Stimulated activated naive CD8-positive, alpha-beta T cell treated with anti-CD3 and anti-CD28 coated beads, Interleukin-15, Interleukin-2, amounts not matched to agents 100 U/mL and 50 U/mL, for 24 hours (primary cell): ENCODE measurements around the gene ULK2.
A peak's percentile ranks its signal among the peaks of the same experiment; 100 is the strongest.

Experiments used
- ATAC-seq: fragments of 150-1000 bp; cut with Tn5 transposase; one replicate; pipeline ENCODE4 v1.10.0; 2021
- DNase-seq: peaks from one replicate; pipeline ENCODE4 v3.0.0; 2021

ULK2 gene

DNA sequence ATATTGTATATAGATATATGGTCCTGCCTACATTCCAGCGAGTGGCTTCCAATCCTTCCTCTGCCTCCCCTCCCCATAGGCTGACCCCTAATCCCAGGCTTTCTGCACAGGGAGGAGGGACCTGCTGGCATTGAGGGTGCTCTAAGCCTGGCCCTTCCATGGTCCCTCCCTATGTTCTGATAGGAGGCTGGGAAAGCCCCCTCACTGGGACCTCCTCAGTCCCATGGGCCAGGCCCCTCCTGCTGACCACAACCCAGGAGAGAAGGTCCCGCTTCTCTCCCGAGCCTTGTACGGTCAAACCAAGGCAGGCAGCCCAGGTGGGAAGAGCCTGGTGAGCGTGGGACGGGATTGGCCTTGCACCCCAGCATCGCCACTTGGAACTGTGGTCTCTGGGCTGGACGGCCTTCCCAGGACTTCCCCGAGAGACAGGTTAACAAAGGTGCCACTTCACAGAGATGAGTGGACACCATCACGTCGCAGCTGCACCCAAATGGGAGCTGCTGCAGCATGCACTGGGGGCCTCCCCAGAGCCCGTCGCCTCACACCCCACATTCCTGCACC lies 120.5 kb downstream of the ULK2 start:
- ATAC-seq, result no peak

DNA sequence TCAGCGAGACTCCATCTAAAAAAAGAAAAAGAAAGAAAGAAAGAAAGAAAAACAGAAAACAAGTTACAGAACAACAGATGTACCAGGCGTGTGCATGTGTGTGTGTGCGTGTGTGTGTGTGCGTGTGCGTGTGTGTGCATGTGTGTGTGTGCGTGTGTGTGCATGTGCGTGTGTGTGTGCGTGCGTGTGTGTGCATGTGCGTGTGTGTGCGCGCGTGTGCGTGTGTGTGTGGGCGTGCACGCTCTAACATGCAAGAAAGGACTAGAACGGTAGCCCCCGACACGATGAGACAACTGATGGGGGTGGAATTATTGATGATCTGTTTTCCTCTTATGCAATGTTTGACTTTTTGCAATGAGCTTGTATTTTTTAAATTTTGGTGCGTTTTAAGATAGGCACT lies 121.2 kb downstream of the ULK2 start:
- ATAC-seq (no peak), DNase-seq (no peak)

More for the DNA sequence above, 120.5 kb downstream of the ULK2 start:
- no peak for DNase-seq

GRCh38 chr17:19744922-19745757 lies 122.6 kb downstream of the ULK2 start:
- ATAC-seq, result peak; percentile 86
- peak; percentile 93 for DNase-seq

- ATAC-seq (no peak), DNase-seq (peak; percentile 43)
These were observed 123.2 kb downstream of the ULK2 start for GRCh38 chr17:19744492-19744891.

DNA sequence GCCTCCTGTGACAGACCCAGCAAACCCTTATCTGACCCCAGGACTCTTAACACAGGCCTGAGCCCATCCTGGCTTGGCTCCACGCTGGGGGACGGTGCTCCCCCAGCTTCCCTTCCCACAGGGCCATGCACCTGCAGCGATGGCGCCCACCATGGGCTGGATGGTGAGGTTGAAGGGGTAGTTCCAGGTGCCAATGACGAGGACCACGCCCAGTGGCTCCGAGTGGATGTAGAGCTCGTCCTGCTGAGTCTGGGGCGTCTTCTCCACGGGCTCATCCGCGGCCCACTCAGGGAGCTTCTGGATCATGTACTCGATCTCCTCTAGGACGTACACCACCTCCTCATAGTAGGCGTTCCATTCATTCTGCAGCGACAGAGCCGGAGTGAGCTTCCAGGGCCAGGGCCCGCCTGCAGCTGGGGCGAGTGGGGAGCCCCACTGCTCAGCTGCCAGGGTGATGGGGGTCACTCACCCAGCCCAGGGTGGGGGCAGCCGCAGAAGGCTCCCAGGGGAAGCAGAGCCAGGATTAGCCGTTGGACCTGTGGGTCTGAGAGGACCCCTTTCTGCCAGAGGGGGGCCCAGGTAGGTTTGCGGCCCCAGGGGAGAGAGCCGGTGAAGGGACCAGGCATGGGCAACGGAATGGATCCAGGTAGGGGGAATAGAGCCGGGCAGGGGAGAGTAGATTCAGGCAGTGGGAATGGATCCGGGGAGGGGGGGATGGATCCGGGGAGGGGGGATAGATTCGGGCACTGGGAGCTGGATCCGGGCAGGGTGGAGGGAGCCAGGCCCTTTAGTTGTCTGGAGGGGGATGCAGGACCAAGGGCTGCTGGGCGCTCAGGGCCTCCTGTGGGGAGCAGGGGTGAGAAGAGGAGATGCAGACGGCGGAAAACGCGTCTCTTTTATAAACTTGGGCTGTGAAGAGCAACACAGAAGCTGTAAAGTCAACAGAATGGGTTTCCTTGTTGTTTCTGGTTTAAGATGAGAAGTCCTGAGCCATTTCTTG lies 124.3 kb downstream of the ULK2 start:
- ATAC-seq (no peak), DNase-seq (no peak)

DNA sequence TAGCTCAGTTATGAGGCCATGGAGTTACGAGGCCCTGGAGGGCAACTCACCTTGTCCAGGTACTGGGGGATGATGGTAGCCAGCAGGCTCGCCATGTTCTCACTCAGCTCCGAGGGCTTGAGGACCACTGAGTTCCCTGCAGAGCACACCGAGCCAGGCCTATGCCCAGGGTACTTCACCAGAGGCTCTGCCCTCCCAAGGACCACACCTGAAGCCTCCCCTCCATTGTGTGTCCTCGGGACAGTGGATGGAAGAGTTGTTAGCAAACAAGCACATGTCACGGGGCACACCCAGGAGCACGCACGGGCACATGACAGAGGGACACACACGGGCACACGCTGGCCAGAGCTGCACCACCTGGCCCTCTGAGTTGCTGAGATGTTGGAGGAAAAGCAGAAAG lies 125.2 kb downstream of the ULK2 start:
- no peak for DNase-seq
- no peak for ATAC-seq

GRCh38 chr17:19741832-19742457 lies 125.8 kb downstream of the ULK2 start:
- ATAC-seq, result no peak

DNA sequence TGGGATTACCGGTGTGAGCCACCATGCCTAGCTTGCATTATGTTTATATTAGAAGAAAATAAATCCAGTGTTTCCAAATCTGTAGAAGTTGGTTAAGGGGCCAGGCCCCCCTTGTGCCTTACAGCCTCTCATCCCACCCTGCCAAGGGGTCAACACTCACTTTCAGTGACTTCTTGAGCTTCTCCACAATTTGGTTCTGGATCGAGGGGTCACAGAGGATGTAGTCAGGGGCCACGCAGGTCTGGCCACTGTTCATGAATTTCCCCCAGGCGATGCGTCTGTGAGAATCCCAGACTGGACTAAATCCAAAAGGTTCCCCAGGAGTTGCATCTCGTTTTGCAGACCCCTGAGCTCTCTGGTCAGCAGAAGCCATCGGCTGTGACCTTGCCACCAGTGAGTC lies 126.8 kb downstream of the ULK2 start:
- no peak for ATAC-seq
- no peak for DNase-seq

More at GRCh38 chr17:19741832-19742457, 125.8 kb downstream of the ULK2 start:
- no peak for DNase-seq

DNA sequence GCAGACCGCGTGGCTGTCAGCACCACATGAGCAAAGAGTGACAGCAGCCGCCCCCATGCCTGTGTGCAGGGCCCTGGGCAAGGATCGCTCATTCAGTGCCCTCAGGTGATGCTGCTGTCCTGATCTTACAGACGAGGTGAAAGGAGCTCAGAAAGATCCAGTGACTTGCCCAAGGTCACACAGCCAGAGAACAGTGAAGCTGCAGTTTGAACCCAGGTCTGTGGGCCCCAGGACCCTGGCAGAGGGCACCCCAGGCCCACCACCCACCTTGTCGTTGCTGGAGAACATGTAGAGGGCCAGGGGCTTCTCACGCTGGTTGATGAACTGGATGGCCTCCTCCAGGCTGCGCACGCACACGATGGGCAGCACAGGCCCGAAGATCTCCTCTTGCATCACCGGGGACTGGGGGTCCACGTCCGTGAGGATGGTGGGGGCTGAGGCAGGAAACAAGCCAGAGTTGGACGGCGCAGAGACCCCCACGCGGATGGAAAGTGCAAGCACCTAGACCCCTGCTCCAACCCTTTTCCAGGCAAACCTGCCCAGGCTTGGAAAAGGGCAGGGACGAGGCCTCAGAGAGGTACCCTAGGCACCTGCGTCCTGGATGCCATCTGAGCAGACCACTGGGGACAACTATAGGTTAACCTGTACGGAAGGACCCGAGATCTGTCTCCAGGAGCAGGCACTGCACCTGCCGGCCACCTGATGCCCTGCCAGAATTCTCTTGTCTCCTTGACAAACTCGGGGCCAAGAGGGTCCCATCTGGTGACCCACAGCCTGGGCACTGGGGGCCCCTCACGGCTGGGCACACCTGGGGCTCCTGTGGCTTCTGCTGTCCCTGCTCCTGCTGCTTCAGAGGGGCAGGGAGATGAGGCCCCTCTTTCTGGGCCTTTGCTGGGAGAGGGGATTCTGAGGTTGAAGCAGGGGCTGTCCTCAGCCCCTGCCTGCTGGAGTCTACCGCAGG lies 128.2 kb downstream of the ULK2 start:
- DNase-seq (no peak), ATAC-seq (no peak)

GRCh38 chr17:19738757-19739156 lies 129.0 kb downstream of the ULK2 start:
- ATAC-seq, result no peak
- DNase-seq, result no peak

DNA sequence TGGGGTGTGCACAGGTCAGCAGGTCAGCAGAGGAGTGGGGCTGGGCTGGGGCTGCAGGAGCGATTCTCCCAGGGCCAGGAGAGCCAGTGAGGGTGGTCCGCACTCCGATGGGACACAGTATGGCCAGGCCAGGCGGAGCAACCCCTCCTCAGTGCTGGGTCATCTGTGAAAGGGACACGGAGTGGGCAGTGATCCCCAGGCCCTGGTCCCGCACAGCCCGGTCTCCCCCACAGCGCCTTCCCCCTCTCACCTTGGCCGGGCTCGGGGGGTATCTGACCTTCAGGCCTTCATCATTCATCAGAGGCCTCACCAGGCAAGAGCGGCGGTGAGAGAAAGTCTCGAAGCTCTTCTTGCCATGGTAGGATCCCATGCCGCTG lies 129.7 kb downstream of the ULK2 start:
- no peak for DNase-seq
- ATAC-seq, result no peak

GRCh38 chr17:19737305-19738072 lies 130.2 kb downstream of the ULK2 start:
- DNase-seq (no peak), ATAC-seq (no peak)

DNA sequence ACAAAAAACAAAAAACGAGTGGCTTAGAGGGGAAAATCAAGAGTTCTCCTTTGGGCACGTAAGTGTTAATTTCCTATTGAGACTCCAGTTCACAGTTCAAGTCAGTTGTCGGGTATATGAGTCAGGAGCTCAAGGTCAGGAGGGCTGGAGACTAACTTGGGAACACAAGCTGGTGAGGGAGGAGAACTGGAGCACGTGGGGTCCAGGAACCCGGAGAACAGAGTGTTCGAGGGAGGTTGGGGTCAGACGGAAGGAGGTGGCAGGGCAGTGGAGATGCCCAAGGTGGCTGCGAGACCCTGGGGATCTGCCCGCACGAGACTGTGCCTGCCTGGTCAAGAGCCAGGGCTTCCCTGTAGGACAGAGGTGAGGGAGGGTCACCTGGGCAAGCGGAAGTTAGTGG lies 131.7 kb downstream of the ULK2 start:
- no peak for DNase-seq
- no peak for ATAC-seq

DNA sequence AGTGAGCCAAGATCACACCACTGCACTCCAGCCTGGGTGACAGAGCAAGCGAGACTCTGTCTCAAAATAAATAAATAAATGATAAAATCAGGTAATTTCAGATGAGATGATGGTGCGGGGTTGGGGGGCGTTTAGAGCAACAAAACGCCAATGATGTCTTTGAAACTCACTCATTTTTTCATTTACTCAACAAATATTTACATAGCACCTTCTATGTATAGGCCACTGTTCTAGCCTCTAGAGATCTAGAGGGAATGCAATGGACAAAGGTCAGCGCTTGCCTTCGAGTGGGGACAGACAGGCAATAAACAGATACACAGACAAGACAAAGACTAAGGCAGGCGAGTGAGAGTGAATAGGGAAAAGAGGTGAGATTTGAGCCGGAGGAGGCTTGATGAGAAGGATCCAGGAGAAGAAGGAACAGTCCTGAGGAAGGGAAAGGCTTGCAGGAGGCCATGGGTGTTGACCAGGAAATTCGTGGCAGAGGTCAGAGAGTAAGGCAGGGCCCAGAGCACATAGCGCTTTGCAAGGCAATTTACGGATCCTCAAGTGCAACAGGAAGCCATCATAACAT lies 133.7 kb downstream of the ULK2 start:
- ATAC-seq (no peak), DNase-seq (no peak)

- ATAC-seq (no peak), DNase-seq (no peak)
These were observed 136.1 kb downstream of the ULK2 start for GRCh38 chr17:19731626-19732025.

DNA sequence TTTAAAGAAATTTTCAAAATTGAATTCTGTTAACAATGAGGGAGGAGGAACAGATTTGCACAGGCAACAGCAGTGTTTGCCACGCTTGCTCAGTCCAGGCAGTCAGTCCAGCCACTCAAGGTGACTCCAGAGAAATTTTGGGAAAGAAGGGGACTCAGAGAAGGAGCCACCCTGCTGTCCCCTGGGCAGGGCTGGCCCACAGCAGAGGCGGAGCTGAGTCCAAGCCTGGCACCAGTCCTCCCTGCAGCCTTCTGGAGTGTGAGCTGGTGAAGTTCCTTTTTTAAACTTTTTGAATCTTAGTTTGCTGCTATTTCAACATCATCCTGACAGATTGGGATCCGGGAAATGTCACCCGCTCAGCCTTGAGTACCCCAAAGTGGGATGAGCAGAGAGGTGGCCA lies 136.9 kb downstream of the ULK2 start:
- DNase-seq (no peak), ATAC-seq (no peak)

GRCh38 chr17:19729900-19730299 lies 137.8 kb downstream of the ULK2 start:
- DNase-seq (no peak), ATAC-seq (no peak)

DNA sequence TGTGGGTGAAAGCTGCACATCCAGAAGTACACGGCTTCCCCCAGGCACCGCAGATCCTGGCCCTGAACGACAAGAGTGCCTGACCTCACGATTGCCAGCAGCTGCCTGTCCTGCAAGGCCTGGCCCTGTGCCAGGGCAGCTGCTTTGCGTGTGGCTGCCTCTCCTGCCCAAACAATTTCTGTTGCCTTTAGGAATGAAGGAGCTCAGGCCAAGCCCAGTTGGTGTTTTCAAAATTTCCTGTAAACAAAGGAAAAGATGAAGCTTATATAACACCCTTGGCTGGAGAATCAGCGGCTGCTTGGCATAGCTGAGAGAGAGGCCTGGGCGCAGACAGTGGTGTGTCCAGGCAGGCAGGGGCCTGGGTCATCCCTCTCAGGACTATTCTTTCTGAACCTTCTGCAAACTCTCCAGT lies 139.6 kb downstream of the ULK2 start:
- ATAC-seq (no peak), DNase-seq (no peak)

- no peak for DNase-seq
- no peak for ATAC-seq
These were observed 140.1 kb downstream of the ULK2 start for GRCh38 chr17:19727501-19728078.
